Measurements from ENCODE around the gene STIMATE. TPM values are rescaled to one million over a fixed set of nuclear protein-coding genes. Genes with fewer than 3 reads are reported as not detected.

Gene STIMATE
- total and polyA plus RNA-seq, 7 donors, result 2.5 to 19.5 (median 11.5) TPM

GRCh38 chr3:52843108-52843865 is 54.1 kb downstream of the STIMATE start:
- H3K27me3 ChIP-seq, result no peaks in the 10 kb centered on the region
- 82 to 84% methylated on average over 20 of the region's 20 CpGs for WGBS, 2 donors
- intact Hi-C loops (cut with DNase I), result loop anchor here (10.0 kb wide), 1 partner anchor 92 kb away; no protein-coding TSS in a partner anchor
- H3K9me3 ChIP-seq, result no peaks in the 10 kb centered on the region
- no peak overlapping the region for H3K4me3 ChIP-seq
- DNase-seq, result no peak
- H3K4me1 ChIP-seq, result peaks cover 0 to 39% (median 28%) of the 10 kb centered on the region in 4 donors
- peak overlapping the region in 1 of 4 donors; percentile 79 for H3K27ac ChIP-seq
- TF ChIP-seq POLR2AphosphoS5 (IDR thresholded peaks at IDR 0.05) (no peak), EP300 (IDR thresholded peaks at IDR 0.05) (no peak), POLR2A (IDR thresholded peaks at IDR 0.05) (no peak)
- TF ChIP-seq, protein P1, sequence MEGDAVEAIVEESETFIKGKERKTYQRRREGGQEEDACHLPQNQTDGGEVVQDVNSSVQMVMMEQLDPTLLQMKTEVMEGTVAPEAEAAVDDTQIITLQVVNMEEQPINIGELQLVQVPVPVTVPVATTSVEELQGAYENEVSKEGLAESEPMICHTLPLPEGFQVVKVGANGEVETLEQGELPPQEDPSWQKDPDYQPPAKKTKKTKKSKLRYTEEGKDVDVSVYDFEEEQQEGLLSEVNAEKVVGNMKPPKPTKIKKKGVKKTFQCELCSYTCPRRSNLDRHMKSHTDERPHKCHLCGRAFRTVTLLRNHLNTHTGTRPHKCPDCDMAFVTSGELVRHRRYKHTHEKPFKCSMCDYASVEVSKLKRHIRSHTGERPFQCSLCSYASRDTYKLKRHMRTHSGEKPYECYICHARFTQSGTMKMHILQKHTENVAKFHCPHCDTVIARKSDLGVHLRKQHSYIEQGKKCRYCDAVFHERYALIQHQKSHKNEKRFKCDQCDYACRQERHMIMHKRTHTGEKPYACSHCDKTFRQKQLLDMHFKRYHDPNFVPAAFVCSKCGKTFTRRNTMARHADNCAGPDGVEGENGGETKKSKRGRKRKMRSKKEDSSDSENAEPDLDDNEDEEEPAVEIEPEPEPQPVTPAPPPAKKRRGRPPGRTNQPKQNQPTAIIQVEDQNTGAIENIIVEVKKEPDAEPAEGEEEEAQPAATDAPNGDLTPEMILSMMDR (IDR thresholded peaks at IDR 0.05), result no peak
- H3K36me3 ChIP-seq, result peaks cover 4 to 73% (median 14%) of the 10 kb centered on the region in 4 donors

- no peaks in the 10 kb centered on the region for H3K9me3 ChIP-seq
- 78 to 88% methylated on average over 7 of the region's 7 CpGs for WGBS, 2 donors
- peaks cover 0 to 38% (median 28%) of the 10 kb centered on the region in 4 donors for H3K4me1 ChIP-seq
- H3K27me3 ChIP-seq, result no peaks in the 10 kb centered on the region
- H3K4me3 ChIP-seq, result no peak overlapping the region
- H3K27ac ChIP-seq, result peak overlapping the region in 1 of 4 donors; percentile 79
- no peak for DNase-seq
- intact Hi-C loops (cut with DNase I), result loop anchor here (10.0 kb wide), 1 partner anchor 92 kb away; no protein-coding TSS in a partner anchor
- TF ChIP-seq POLR2A (IDR thresholded peaks at IDR 0.05) (no peak), POLR2AphosphoS5 (IDR thresholded peaks at IDR 0.05) (no peak), EP300 (IDR thresholded peaks at IDR 0.05) (no peak)
- TF ChIP-seq, protein P1 (IDR thresholded peaks at IDR 0.05), result no peak
- H3K36me3 ChIP-seq, result peaks cover under 1 to 64% (median 12%) of the 10 kb centered on the region in 4 donors
Measured at GRCh38 chr3:52842424-52842823, 54.9 kb downstream of the STIMATE start.

GRCh38 chr3:52841981-52842340 is 55.4 kb downstream of the STIMATE start:
- no peak for DNase-seq
- Histone ChIP-seq H3K4me1 (peaks cover 0 to 38% (median 28%) of the 10 kb centered on the region in 4 donors), H3K4me3 (no peak overlapping the region), H3K9me3 (no peaks in the 10 kb centered on the region), H3K27ac (no peak overlapping the region), H3K36me3 (peaks cover 0 to 60% (median 10%) of the 10 kb centered on the region in 4 donors), H3K27me3 (no peaks in the 10 kb centered on the region)
- TF ChIP-seq EP300 (IDR thresholded peaks at IDR 0.05) (no peak), POLR2A (IDR thresholded peaks at IDR 0.05) (no peak), POLR2AphosphoS5 (IDR thresholded peaks at IDR 0.05) (no peak)
- TF ChIP-seq, protein P1 (IDR thresholded peaks at IDR 0.05), result no peak
- intact Hi-C loops (cut with DNase I), result loop anchor here (10.0 kb wide), 1 partner anchor 93 kb away; no protein-coding TSS in a partner anchor
- 84 to 86% methylated on average over 12 of the region's 12 CpGs for WGBS, 2 donors

GRCh38 chr3:52841211-52841980 is 56.0 kb downstream of the STIMATE start:
- peaks cover 0 to 56% (median 10%) of the 10 kb centered on the region in 4 donors for H3K36me3 ChIP-seq
- 94 to 96% methylated on average over 12 of the region's 12 CpGs for WGBS, 2 donors
- intact Hi-C loops (cut with DNase I), result loop anchor here (10.0 kb wide), 1 partner anchor 93 kb away; no protein-coding TSS in a partner anchor
- DNase-seq, result no peak
- TF ChIP-seq, protein P1 (IDR thresholded peaks at IDR 0.05), result no peak
- TF ChIP-seq POLR2AphosphoS5 (IDR thresholded peaks at IDR 0.05), result no peak
- TF ChIP-seq EP300 (IDR thresholded peaks at IDR 0.05), result no peak
- no peak for TF ChIP-seq POLR2A (IDR thresholded peaks at IDR 0.05)
- no peaks in the 10 kb centered on the region for H3K9me3 ChIP-seq
- no peak overlapping the region for H3K4me3 ChIP-seq
- H3K27me3 ChIP-seq, result no peaks in the 10 kb centered on the region
- H3K27ac ChIP-seq, result no peak overlapping the region
- H3K4me1 ChIP-seq, result peaks cover 0 to 35% (median 27%) of the 10 kb centered on the region in 4 donors
